Forelimb muscle (tissue), 1 donor: ENCODE measurements around the gene PAGE2. TPM values are rescaled to one million over a fixed set of nuclear protein-coding genes. Genes with fewer than 3 reads are reported as not detected.
"Not testable (repeated sequence)": the region's sequence is repeated elsewhere in the genome, so short reads cannot be mapped to it uniquely, and the experiment has no call there.

Source experiments
- DNase-seq: peaks from one replicate; pipeline ENCODE4 v3.0.0-alpha.2; 2013; ENCODE audit warnings: low read depth
- polyA plus RNA-seq: library from polyadenylated mRNA; unstranded; fragments of 120-200 nt; gene quantifications from one replicate; pipeline ENCODE4 v1.2.1, GENCODE V29; 2013; ENCODE audit not compliant: insufficient read length

Gene PAGE2
- polyA plus RNA-seq, 1 donor: not detected

GRCh38 chrX:55123900-55124299 is 35.1 kb downstream of the PAGE2 start:
- no peak for DNase-seq

- DNase-seq: no peak
Measured at GRCh38 chrX:55127692-55128091, 38.9 kb downstream of the PAGE2 start.

DNA sequence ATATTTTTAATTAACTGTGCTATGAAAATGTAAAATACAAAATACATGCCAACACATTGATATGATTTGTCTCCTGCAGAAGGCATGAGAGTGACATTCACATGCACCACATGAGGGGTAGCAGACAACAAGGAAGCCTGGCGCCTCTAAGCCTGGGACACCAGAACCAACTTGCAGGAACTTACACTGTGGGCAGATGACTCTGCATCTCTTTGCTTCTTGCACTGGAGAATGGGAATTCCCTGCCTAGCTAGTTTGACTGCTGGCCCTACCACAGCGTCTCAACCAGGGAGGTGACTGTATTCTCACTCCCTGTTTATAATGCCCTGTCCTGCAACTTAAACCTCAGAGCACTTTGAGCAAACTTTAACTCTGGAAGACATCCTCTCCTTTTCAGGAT is 40.5 kb downstream of the PAGE2 start:
- DNase-seq: no peak

GRCh38 chrX:55130481-55130880 is 41.7 kb downstream of the PAGE2 start:
- DNase-seq: no peak

GRCh38 chrX:55132416-55132815 is 43.6 kb downstream of the PAGE2 start:
- no peak for DNase-seq

- peak; percentile 6 for DNase-seq
Measured at GRCh38 chrX:55135171-55135570, 46.4 kb downstream of the PAGE2 start.

DNA sequence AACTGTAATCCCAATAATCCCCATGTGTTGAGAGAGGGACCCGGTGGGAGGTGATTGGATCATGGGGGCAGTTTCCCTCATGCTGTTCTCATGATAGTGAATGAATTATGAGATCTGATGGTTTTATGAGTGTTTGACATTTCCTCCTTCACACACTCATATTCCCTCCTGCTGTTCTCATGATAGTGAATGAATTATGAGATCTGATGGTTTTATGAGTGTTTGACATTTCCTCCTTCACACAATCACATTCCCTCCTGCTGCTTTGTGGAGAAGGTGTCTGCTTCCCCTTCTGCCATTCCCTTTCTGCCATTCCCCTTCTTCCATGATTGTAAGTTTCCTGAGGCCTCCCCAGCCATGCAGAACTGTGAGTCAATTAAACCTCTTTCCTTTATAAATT is 52.0 kb downstream of the PAGE2 start:
- DNase-seq: not testable (repeated sequence)

Other genes starting within 250 kb of the PAGE2 start
- 128 TPM for gene TRO, start 168.2 kb upstream of the PAGE2 start, polyA plus RNA-seq
- gene PFKFB1, start 94.8 kb upstream of the PAGE2 start, polyA plus RNA-seq: 0.82 TPM
- 8.5 TPM for gene APEX2, start 88.7 kb upstream of the PAGE2 start, polyA plus RNA-seq
- gene ALAS2, start 58.0 kb upstream of the PAGE2 start, polyA plus RNA-seq: 29.3 TPM
- 0.29 TPM for gene PAGE2B, start 14.0 kb upstream of the PAGE2 start, polyA plus RNA-seq
- not detected for gene PAGE5, start 131.3 kb downstream of the PAGE2 start, polyA plus RNA-seq
- gene PAGE3, start 175.9 kb downstream of the PAGE2 start, polyA plus RNA-seq: not detected